HG02678 (cell line): ENCODE results near the gene NVL.
A peak's percentile ranks its signal among the peaks of the same experiment; 100 is the strongest.
"Not testable (repeated sequence)": the region's sequence is repeated elsewhere in the genome, so short reads cannot be mapped to it uniquely, and the experiment has no call there.

Experiments used
- ATAC-seq: cut with Tn5 transposase; IDR thresholded peaks from one replicate; pipeline ENCODE4 v1.9.1; 2021; ENCODE audit warnings: mild to moderate bottlenecking, moderate library complexity; ENCODE audit not compliant: unreplicated experiment

Gene NVL

GRCh38 chr1:224338150-224338838, 8.3 kb upstream of the NVL start:
- no peak for ATAC-seq

GRCh38 chr1:224333939-224334786, 4.2 kb upstream of the NVL start:
- ATAC-seq: no peak

- ATAC-seq: peak; percentile 47
Measured at GRCh38 chr1:224333309-224333926, 3.4 kb upstream of the NVL start.

- no peak for ATAC-seq
Measured at GRCh38 chr1:224331824-224332223, 1.9 kb upstream of the NVL start.

GRCh38 chr1:224331326-224331725, 1.4 kb upstream of the NVL start:
- ATAC-seq: no peak

GRCh38 chr1:224329484-224329841, 509 bp downstream of the NVL start:
- ATAC-seq: peak; percentile 4

- ATAC-seq: no peak
Measured at GRCh38 chr1:224328644-224329043, 1.3 kb downstream of the NVL start.

GRCh38 chr1:224325959-224326358, 4.0 kb downstream of the NVL start:
- ATAC-seq: no peak

GRCh38 chr1:224321706-224322105, 8.3 kb downstream of the NVL start:
- ATAC-seq: no peak

- ATAC-seq: no peak
Measured at GRCh38 chr1:224317383-224318045, 12.5 kb downstream of the NVL start.

- ATAC-seq: no peak
Measured at GRCh38 chr1:224312025-224312424, 17.9 kb downstream of the NVL start.

GRCh38 chr1:224311503-224311902, 18.5 kb downstream of the NVL start:
- not testable (repeated sequence) for ATAC-seq

GRCh38 chr1:224308064-224308463, 21.9 kb downstream of the NVL start:
- no peak for ATAC-seq

- no peak for ATAC-seq
Measured at GRCh38 chr1:224304767-224305166, 25.2 kb downstream of the NVL start.

GRCh38 chr1:224302947-224303346, 27.0 kb downstream of the NVL start:
- ATAC-seq: no peak

- no peak for ATAC-seq
Measured at GRCh38 chr1:224301391-224301790, 28.6 kb downstream of the NVL start.

- ATAC-seq: no peak
Measured at GRCh38 chr1:224300346-224300745, 29.6 kb downstream of the NVL start.

GRCh38 chr1:224298346-224299330, 31.3 kb downstream of the NVL start:
- no peak for ATAC-seq

- no peak for ATAC-seq
Measured at GRCh38 chr1:224294775-224295174, 35.2 kb downstream of the NVL start.

- no peak for ATAC-seq
Measured at GRCh38 chr1:224292419-224292818, 37.6 kb downstream of the NVL start.
